ENCODE results near the gene RBM33.

GRCh38 chr7:155663937-155664336 lies 19.5 kb downstream of the RBM33 start:
- TF ChIP-seq CTCF (IDR thresholded peaks at IDR 0.05; ENCODE audit: low read length) (no peak), EZH2 (optimal IDR thresholded peaks at IDR 0.05; ENCODE audit: low read depth, low read length) (no peak), EZH2phosphoT487 (IDR thresholded peaks at IDR 0.05; ENCODE audit: low read length) (no peak)
